Endothelial cell of umbilical vein (primary cell): Measurements from ENCODE around the gene UBASH3A. TPM values are rescaled to one million over a fixed set of nuclear protein-coding genes. Genes with fewer than 3 reads are reported as not detected.

Experiments
- BruUV-seq: library from RNA; stranded (reverse); fragments of 400-500 nt; replicated peaks from 2 replicates; lab custom pipeline; 2021; lab: Mats Ljungman, UMichigan
- CTCF ChIA-PET: fragments of 300-600, 350-600 bp; sonication (Branson Sonifier 250); formaldehyde crosslinking; loops from one replicate; lab custom pipeline; 2021; ENCODE audit warnings: antibody characterized with exemption, inconsistent platforms; lab: Charles Lee
- POLR2A ChIA-PET: fragments of 300-600, 350-600 bp; sonication (Branson Sonifier 250); formaldehyde crosslinking; loops from one replicate; lab custom pipeline; 2021; ENCODE audit warnings: antibody characterized with exemption, inconsistent platforms; lab: Charles Lee
- DNase-seq: peaks from one replicate; pipeline ENCODE4 v3.0.0-alpha.2; 2011; ENCODE audit warnings: low read depth, low spot score
- FAIRE-seq: peaks from 2 replicates; lab custom pipeline; 2011; peaks lifted over from hg19 to GRCh38; lab: Jason Lieb, UNC
- H2AFZ ChIP-seq: 2 replicates; pipeline ENCODE4 v1.6.0; 2012; ENCODE audit warnings: low read depth, low read length, control low read depth, inconsistent platforms
- H3K27ac ChIP-seq: 2 replicates; pipeline ENCODE4 v1.5.1; 2011; ENCODE audit warnings: low read depth, mild to moderate bottlenecking, control low read depth, low read length, moderate library complexity; ENCODE audit not compliant: insufficient read depth
- H3K27me3 ChIP-seq, 2 experiments: 2 replicates each; pipeline versions ENCODE4 v1.6.0 to v1.6.1; 2011; ENCODE audit warnings: low read length in 2 of 2, mixed read lengths in 1 of 2; ENCODE audit not compliant: control insufficient read depth in 2 of 2, insufficient read depth in 2 of 2
- H3K36me3 ChIP-seq, 2 experiments: 2 replicates in 1 of 2; 3 replicates in 1 of 2; pipeline ENCODE4 v1.5.1; 2011; ENCODE audit warnings: low read length in 2 of 2, mild to moderate bottlenecking in 1 of 2, moderate library complexity in 1 of 2; ENCODE audit not compliant: control insufficient read depth in 2 of 2, insufficient read depth in 2 of 2; ENCODE audit errors: extremely low read depth in 1 of 2
- H3K4me1 ChIP-seq: 3 replicates; pipeline ENCODE4 v1.5.1; 2011; ENCODE audit warnings: mild to moderate bottlenecking, low read length; ENCODE audit not compliant: control insufficient read depth, insufficient read depth; ENCODE audit errors: extremely low read depth
- H3K4me2 ChIP-seq: 2 replicates; pipeline ENCODE4 v1.6.1; 2011; ENCODE audit warnings: low read length, control low read depth, mixed read lengths; ENCODE audit not compliant: insufficient read depth
- H3K4me3 ChIP-seq, 3 experiments: fragments of 200-600 bp in 1 of 3; sonication (generic), shearing (Covaris generic) in 1 of 3; replicated peaks in 1 of 3; 2 replicates each; pipeline ENCODE4 v1.5.1; 2011 to 2016; ENCODE audit warnings: control low read depth in 3 of 3, low read length in 3 of 3, mild to moderate bottlenecking in 2 of 3, inconsistent platforms in 1 of 3, low read depth in 1 of 3, moderate library complexity in 1 of 3; ENCODE audit not compliant: insufficient read depth in 1 of 3
- H3K79me2 ChIP-seq: 2 replicates; pipeline ENCODE4 v1.6.0; 2012; ENCODE audit warnings: low read length, inconsistent platforms; ENCODE audit not compliant: control insufficient read depth, insufficient read depth
- H3K9ac ChIP-seq: replicated peaks from 2 replicates; pipeline ENCODE3; 2011; ENCODE audit warnings: low read length, control low read depth; ENCODE audit not compliant: insufficient read depth; ENCODE audit errors: extremely low read depth
- H3K9me1 ChIP-seq: replicated peaks from 3 replicates; pipeline ENCODE4 v1.6.0; 2011; ENCODE audit warnings: mild to moderate bottlenecking, low read length; ENCODE audit not compliant: control insufficient read depth, insufficient read depth; ENCODE audit errors: extremely low read depth
- H3K9me3 ChIP-seq: replicated peaks from 2 replicates; pipeline ENCODE4 v1.5.1; 2012; ENCODE audit warnings: low read length, inconsistent platforms; ENCODE audit not compliant: control insufficient read depth, insufficient read depth
- H4K20me1 ChIP-seq: replicated peaks from 2 replicates; pipeline ENCODE3; 2011; ENCODE audit warnings: mild to moderate bottlenecking, low read length; ENCODE audit not compliant: control insufficient read depth, insufficient read depth; ENCODE audit errors: extremely low read depth
- EZH2 ChIP-seq: IDR thresholded peaks from 2 replicates; pipeline ENCODE4 v1.6.1; 2012; ENCODE audit warnings: borderline replicate concordance, low read depth, mild to moderate bottlenecking, moderate library complexity, low read length, inconsistent platforms; ENCODE audit not compliant: severe bottlenecking
- FOS ChIP-seq: IDR thresholded peaks from 2 replicates; pipeline ENCODE4 v1.6.1; 2011; ENCODE audit warnings: mild to moderate bottlenecking, low read length, moderate library complexity, borderline replicate concordance; ENCODE audit not compliant: insufficient read depth
- GATA2 ChIP-seq: IDR thresholded peaks from 2 replicates; pipeline ENCODE4 v1.7.0; 2011; ENCODE audit warnings: low read depth, mild to moderate bottlenecking, moderate library complexity, mixed read lengths, low read length; ENCODE audit not compliant: insufficient read length, insufficient read depth
- JUN ChIP-seq: IDR thresholded peaks from 2 replicates; pipeline ENCODE4 v1.6.1; 2011; ENCODE audit warnings: borderline replicate concordance, low read depth; ENCODE audit not compliant: insufficient read length, insufficient read depth
- MYC ChIP-seq: IDR thresholded peaks from one replicate; pipeline ENCODE4 v1.6.1; 2011; ENCODE audit warnings: mild to moderate bottlenecking, low read depth, low read length
- POLR2A ChIP-seq: IDR thresholded peaks from 2 replicates; pipeline ENCODE4 v1.6.1; 2012; ENCODE audit warnings: low read depth, mild to moderate bottlenecking, control low read depth, low read length
- POLR2AphosphoS5 ChIP-seq: IDR thresholded peaks from 2 replicates; pipeline ENCODE4 v1.6.1; 2012; ENCODE audit warnings: low read depth, mild to moderate bottlenecking, control low read depth, low read length, moderate library complexity; ENCODE audit not compliant: insufficient read depth
- dilution Hi-C: fragments of 300-500 bp; cut with MboI; formaldehyde crosslinking; loops from one replicate; pipeline ENCODE4 v1.15.0; 2019; ENCODE audit warnings: low sequenced_read_pairs; ENCODE audit not compliant: extremely low pct_ligation_motif_present
- intact Hi-C: fragments of 100-400 bp; cut with micrococcal nuclease; formaldehyde crosslinking; loops from one replicate; pipeline ENCODE4 v1.10.0; 2022
- polyA plus RNA-seq, 4 experiments: library from polyadenylated mRNA; depleted of rRNA in 3 of 4; stranded (reverse) in 3 of 4; unstranded in 1 of 4; fragments of >200 nt; gene quantifications; 2 replicates each; pipeline versions ENCODE4 v1.2.1 to v1.2.3, GENCODE V29; 2011 to 2012; ENCODE audit warnings: missing spikeins in 1 of 4
- total RNA-seq: library from RNA; stranded (reverse); gene quantifications from 2 replicates; pipeline ENCODE4 v1.2.3, GENCODE V29; 2021
- TF ChIP-seq, protein P1 (sequence below): IDR thresholded peaks from 2 replicates; pipeline ENCODE4 v1.6.1; 2011; ENCODE audit not compliant: insufficient read depth, insufficient read length
- TF ChIP-seq, protein P2 (sequence below), 2 donors: IDR thresholded peaks; 1 replicate in 1 of 2; 2 replicates in 1 of 2; pipeline ENCODE4 v1.5.1; 2011; ENCODE audit warnings: low read length in 2 of 2, mild to moderate bottlenecking in 2 of 2, moderate library complexity in 2 of 2, control low read depth in 1 of 2, inconsistent platforms in 1 of 2, low read depth in 1 of 2; ENCODE audit not compliant: insufficient read depth in 1 of 2; ENCODE audit errors: extremely low read depth in 1 of 2

UBASH3A gene
- total and polyA plus RNA-seq, 2 donors (not counting 3 experiments of a cell fraction or from before 2014, with no cell fraction given), result not detected

- no peaks in the 10 kb centered on the region for H3K9me1 ChIP-seq
- intact Hi-C loops, result no loop called here
- FAIRE-seq (no peak), DNase-seq (no peak)
- H3K9ac ChIP-seq, result no peak overlapping the region
- dilution Hi-C loops, result no loop called here
- H4K20me1 ChIP-seq, result no peaks in the 10 kb centered on the region
- H3K4me2 ChIP-seq, result no peak overlapping the region
- ChIA-PET CTCF (no interaction called here), POLR2A (no interaction called here)
- no peaks in the 10 kb centered on the region for H3K27me3 ChIP-seq
- no peak overlapping the region for H3K27ac ChIP-seq
- no peaks in the 10 kb centered on the region for H3K79me2 ChIP-seq
- H3K36me3 ChIP-seq, result no peaks in the 10 kb centered on the region
- no TSS peak for BruUV-seq
- H3K9me3 ChIP-seq, result no peaks in the 10 kb centered on the region
- TF ChIP-seq MYC (no peak), POLR2A (no peak), GATA2 (no peak), POLR2AphosphoS5 (no peak), JUN (no peak), EZH2 (no peak), FOS (no peak)
- TF ChIP-seq, protein P1, sequence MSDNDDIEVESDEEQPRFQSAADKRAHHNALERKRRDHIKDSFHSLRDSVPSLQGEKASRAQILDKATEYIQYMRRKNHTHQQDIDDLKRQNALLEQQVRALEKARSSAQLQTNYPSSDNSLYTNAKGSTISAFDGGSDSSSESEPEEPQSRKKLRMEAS, result no peak
- TF ChIP-seq, protein P2, sequence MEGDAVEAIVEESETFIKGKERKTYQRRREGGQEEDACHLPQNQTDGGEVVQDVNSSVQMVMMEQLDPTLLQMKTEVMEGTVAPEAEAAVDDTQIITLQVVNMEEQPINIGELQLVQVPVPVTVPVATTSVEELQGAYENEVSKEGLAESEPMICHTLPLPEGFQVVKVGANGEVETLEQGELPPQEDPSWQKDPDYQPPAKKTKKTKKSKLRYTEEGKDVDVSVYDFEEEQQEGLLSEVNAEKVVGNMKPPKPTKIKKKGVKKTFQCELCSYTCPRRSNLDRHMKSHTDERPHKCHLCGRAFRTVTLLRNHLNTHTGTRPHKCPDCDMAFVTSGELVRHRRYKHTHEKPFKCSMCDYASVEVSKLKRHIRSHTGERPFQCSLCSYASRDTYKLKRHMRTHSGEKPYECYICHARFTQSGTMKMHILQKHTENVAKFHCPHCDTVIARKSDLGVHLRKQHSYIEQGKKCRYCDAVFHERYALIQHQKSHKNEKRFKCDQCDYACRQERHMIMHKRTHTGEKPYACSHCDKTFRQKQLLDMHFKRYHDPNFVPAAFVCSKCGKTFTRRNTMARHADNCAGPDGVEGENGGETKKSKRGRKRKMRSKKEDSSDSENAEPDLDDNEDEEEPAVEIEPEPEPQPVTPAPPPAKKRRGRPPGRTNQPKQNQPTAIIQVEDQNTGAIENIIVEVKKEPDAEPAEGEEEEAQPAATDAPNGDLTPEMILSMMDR (IDR thresholded peaks at IDR 0.05; ENCODE audit: extremely low read depth in 1 of 2, insufficient read depth in 1 of 2, low read depth in 1 of 2, low read length in 2 of 2), result no peak
- no peak overlapping the region for H3K4me3 ChIP-seq
- H3K4me1 ChIP-seq, result no peaks in the 10 kb centered on the region
- H2AFZ ChIP-seq, result no peak overlapping the region
Measured at GRCh38 chr21:42445311-42445710, 41.6 kb downstream of the UBASH3A start.
